ENCODE data around the gene TSSK6. TPM values are rescaled to one million over a fixed set of nuclear protein-coding genes. Genes with fewer than 3 reads are reported as not detected.

Gene TSSK6
- total and polyA plus RNA-seq, 11 donors = 0.28 to 1.0 (median 0.54) TPM

GRCh38 chr19:19527674-19528625 is 12.6 kb upstream of the TSSK6 start:
- ATAC-seq = no peak
- H3K36me3 ChIP-seq = peaks cover 0 to 46% (median 32%) of the 10 kb centered on the region in 9 donors

GRCh38 chr19:19527371-19527656 is 12.0 kb upstream of the TSSK6 start:
- peaks cover 0 to 29% (median 8%) of the 10 kb centered on the region in 12 donors for H3K4me1 ChIP-seq
- H3K27ac ChIP-seq = no peak overlapping the region
- ATAC-seq = no peak
- no peak overlapping the region for H3K4me3 ChIP-seq
- H3K27me3 ChIP-seq = no peaks in the 10 kb centered on the region
- intact Hi-C loops (cut with DNase I) = no loop called here
- WGBS, 4 donors = 91 to 97% (median 93%) methylated on average over 7 to 9 of the region's 9 CpGs
- H3K36me3 ChIP-seq = peaks cover 0 to 49% (median 32%) of the 10 kb centered on the region in 9 donors
- TF ChIP-seq CTCF (IDR thresholded peaks at IDR 0.05) (no peak), POLR2A (IDR thresholded peaks at IDR 0.05) (no peak)
- no peaks in the 10 kb centered on the region for H3K9me3 ChIP-seq
- DNase-seq = no peak

More at GRCh38 chr19:19527674-19528625, 12.6 kb upstream of the TSSK6 start:
- Histone ChIP-seq H3K4me3 (no peak overlapping the region), H3K27me3 (no peaks in the 10 kb centered on the region), H3K27ac (no peak overlapping the region), H3K4me1 (peaks cover 0 to 34% (median 11%) of the 10 kb centered on the region in 12 donors), H3K9me3 (no peaks in the 10 kb centered on the region)
- WGBS, 4 donors = 90 to 92% (median 92%) methylated on average over 24 to 27 of the region's 27 CpGs
- no peak for DNase-seq
- no peak for TF ChIP-seq CTCF (IDR thresholded peaks at IDR 0.05)
- TF ChIP-seq POLR2A (IDR thresholded peaks at IDR 0.05) = no peak
- intact Hi-C loops (cut with DNase I) = no loop called here

GRCh38 chr19:19526581-19527370 is 11.4 kb upstream of the TSSK6 start:
- H3K4me1 ChIP-seq = peaks cover 0 to 24% (median 3%) of the 10 kb centered on the region in 12 donors
- H3K27ac ChIP-seq = no peak overlapping the region
- intact Hi-C loops (cut with DNase I) = no loop called here
- no peak for ATAC-seq
- no peaks in the 10 kb centered on the region for H3K9me3 ChIP-seq
- DNase-seq = no peak
- TF ChIP-seq POLR2A (IDR thresholded peaks at IDR 0.05) (no peak), CTCF (IDR thresholded peaks at IDR 0.05) (no peak)
- H3K4me3 ChIP-seq = no peak overlapping the region
- 74 to 82% (median 79%) methylated on average over 28 of the region's 28 CpGs for WGBS, 4 donors
- no peaks in the 10 kb centered on the region for H3K27me3 ChIP-seq
- peaks cover 0 to 49% (median 32%) of the 10 kb centered on the region in 9 donors for H3K36me3 ChIP-seq
